HL-60 (cell line): ENCODE data around the gene HIP1.

Source experiments
- DNase-seq, 2 experiments: peaks; one replicate each; pipeline ENCODE4 v3.0.0-alpha.2; 2010 to 2020; ENCODE audit warnings: low read depth in 1 of 2, low spot score in 1 of 2
- H3K27ac ChIP-seq: fragments of 250-450 bp; sonication (Bioruptor Pico); replicated peaks from 2 replicates; pipeline ENCODE4 v1.5.1; 2020; ENCODE audit warnings: mild to moderate bottlenecking, moderate library complexity
- H3K27me3 ChIP-seq: fragments of 250-450 bp; sonication (Bioruptor Pico); 2 replicates; pipeline ENCODE4 v1.5.1; 2021; ENCODE audit warnings: mild to moderate bottlenecking, moderate library complexity; ENCODE audit not compliant: insufficient read depth, poor library complexity, severe bottlenecking
- H3K4me3 ChIP-seq: replicated peaks from 2 replicates; pipeline ENCODE4 v1.5.1; 2011; ENCODE audit warnings: mild to moderate bottlenecking, control low read depth, low read length; ENCODE audit not compliant: insufficient read depth
- GABPA ChIP-seq: IDR thresholded peaks from 2 replicates; pipeline ENCODE4 v1.6.1; 2012; ENCODE audit warnings: low read depth
- POLR2AphosphoS5 ChIP-seq: IDR thresholded peaks from 2 replicates; pipeline ENCODE4 v1.6.1; 2012; ENCODE audit warnings: low read depth
- REST ChIP-seq: IDR thresholded peaks from 2 replicates; pipeline ENCODE4 v1.6.1; 2012; ENCODE audit warnings: low read depth; ENCODE audit not compliant: insufficient replicate concordance
- SPI1 ChIP-seq: IDR thresholded peaks from 2 replicates; pipeline ENCODE4 v1.6.1; 2012; ENCODE audit warnings: low read depth, mild to moderate bottlenecking, borderline replicate concordance
- TF ChIP-seq, protein P1 (sequence below): IDR thresholded peaks from one replicate; pipeline ENCODE4 v1.5.1; 2011; ENCODE audit warnings: low read length, control low read depth, inconsistent platforms; ENCODE audit not compliant: insufficient read depth

The HIP1 gene

DNA sequence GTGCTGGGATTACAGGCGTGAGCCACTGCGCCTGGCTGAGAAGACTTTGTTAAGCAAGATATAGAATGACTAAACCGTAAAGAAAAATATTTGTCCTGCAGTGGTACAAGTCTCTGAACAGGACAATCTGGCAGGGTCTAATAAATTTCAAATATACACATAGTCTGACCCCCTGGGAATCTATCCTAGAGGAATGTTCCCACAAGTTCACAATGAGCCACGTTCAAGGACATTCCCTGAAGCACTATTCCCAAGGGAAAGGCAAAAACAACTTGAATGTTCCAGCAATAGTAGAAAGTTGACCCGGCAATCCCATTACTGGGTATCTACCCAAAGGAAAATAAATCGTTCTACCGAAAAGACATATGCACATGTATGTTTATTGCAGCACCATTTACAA is 82.0 kb downstream of the HIP1 start:
- no peak overlapping the region for H3K4me3 ChIP-seq
- no peak for DNase-seq
- H3K27ac ChIP-seq: no peak overlapping the region
- no peak for TF ChIP-seq REST
- no peak for TF ChIP-seq GABPA
- TF ChIP-seq SPI1: no peak
- TF ChIP-seq, protein P1, sequence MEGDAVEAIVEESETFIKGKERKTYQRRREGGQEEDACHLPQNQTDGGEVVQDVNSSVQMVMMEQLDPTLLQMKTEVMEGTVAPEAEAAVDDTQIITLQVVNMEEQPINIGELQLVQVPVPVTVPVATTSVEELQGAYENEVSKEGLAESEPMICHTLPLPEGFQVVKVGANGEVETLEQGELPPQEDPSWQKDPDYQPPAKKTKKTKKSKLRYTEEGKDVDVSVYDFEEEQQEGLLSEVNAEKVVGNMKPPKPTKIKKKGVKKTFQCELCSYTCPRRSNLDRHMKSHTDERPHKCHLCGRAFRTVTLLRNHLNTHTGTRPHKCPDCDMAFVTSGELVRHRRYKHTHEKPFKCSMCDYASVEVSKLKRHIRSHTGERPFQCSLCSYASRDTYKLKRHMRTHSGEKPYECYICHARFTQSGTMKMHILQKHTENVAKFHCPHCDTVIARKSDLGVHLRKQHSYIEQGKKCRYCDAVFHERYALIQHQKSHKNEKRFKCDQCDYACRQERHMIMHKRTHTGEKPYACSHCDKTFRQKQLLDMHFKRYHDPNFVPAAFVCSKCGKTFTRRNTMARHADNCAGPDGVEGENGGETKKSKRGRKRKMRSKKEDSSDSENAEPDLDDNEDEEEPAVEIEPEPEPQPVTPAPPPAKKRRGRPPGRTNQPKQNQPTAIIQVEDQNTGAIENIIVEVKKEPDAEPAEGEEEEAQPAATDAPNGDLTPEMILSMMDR: no peak
- TF ChIP-seq POLR2AphosphoS5: no peak
- no peaks in the 10 kb centered on the region for H3K27me3 ChIP-seq

DNA sequence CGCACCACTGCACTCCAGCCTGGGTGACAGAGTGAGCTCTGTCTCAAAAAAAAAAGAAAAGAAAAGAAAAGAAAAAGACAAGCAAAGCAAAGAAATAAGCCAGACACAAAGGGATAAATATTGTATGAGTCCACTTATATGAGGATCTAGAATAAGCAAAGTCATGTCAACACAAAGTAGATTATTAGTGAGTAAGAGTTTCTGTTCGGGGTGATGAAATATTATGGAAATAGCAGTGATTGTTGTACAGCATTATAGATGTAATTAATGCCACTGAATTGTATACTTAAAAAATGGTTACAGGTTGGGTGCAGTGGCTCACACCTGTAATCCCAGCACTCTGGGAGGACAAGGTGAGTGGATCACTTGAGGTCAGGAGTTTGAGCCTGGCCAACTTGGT is 83.2 kb downstream of the HIP1 start:
- H3K4me3 ChIP-seq: no peak overlapping the region
- H3K27me3 ChIP-seq: no peaks in the 10 kb centered on the region
- TF ChIP-seq REST (no peak), SPI1 (no peak), POLR2AphosphoS5 (no peak), GABPA (no peak)
- TF ChIP-seq, protein P1: no peak
- H3K27ac ChIP-seq: no peak overlapping the region
- no peak for DNase-seq

DNA sequence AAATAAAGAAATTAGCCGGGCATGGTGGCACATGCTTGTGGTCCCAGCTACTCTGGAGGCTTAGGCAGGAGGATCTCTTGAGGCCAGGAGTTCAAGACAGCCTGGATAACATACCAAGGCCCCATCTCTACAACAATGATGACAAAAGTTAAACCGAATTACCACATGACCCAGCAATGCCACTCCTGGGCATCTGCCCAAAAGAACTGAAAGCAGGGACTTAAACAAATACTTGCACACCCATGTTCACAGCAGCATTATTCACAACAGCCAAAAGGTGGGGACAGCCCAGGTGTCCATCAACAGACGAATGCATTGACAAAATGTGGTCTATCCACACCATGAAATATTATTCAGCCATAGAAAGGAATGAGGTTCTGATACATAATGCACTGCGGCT is 83.9 kb downstream of the HIP1 start:
- no peak for DNase-seq
- TF ChIP-seq POLR2AphosphoS5 (no peak), GABPA (no peak), REST (no peak), SPI1 (no peak)
- TF ChIP-seq, protein P1: no peak
- Histone ChIP-seq H3K27me3 (no peaks in the 10 kb centered on the region), H3K4me3 (no peak overlapping the region), H3K27ac (no peak overlapping the region)
